Activated CD8-positive, alpha-beta T cell treated with anti-CD3 and anti-CD28 coated beads for 36 hours (primary cell): Measurements from ENCODE around the gene VDAC1. TPM values are rescaled to one million over a fixed set of nuclear protein-coding genes. Genes with fewer than 3 reads are reported as not detected.

Source experiments
- ATAC-seq: fragments of 200-7000 bp; cut with Tn5 transposase; one replicate; pipeline ENCODE4 v1.10.0; 2021; ENCODE audit warnings: mild to moderate bottlenecking, moderate library complexity
- CTCF ChIA-PET: fragments of 350-600 bp; sonication (Branson Sonifier 250); formaldehyde crosslinking; loops from one replicate; lab custom pipeline; 2021; ENCODE audit warnings: antibody characterized with exemption; lab: Charles Lee
- POLR2A ChIA-PET: fragments of 350-600 bp; sonication (Branson Sonifier 250); formaldehyde crosslinking; loops from one replicate; lab custom pipeline; 2021; ENCODE audit warnings: antibody characterized with exemption; lab: Charles Lee
- DNase-seq: peaks from one replicate; pipeline ENCODE4 v3.0.0-alpha.2; 2020
- H3K27ac Mint-ChIP-seq: one replicate; pipeline ENCODE4 v1.8.0; 2021; ENCODE audit warnings: mild to moderate bottlenecking, mixed read lengths
- H3K27me3 Mint-ChIP-seq: one replicate; pipeline ENCODE4 v1.8.0; 2021; ENCODE audit warnings: mixed read lengths
- H3K36me3 Mint-ChIP-seq: one replicate; pipeline ENCODE4 v1.8.0; 2021; ENCODE audit warnings: low read depth, mixed read lengths
- H3K4me1 Mint-ChIP-seq: one replicate; pipeline ENCODE4 v1.8.0; 2021; ENCODE audit warnings: low read depth, mixed read lengths
- H3K4me3 Mint-ChIP-seq: one replicate; pipeline ENCODE4 v1.8.0; 2021; ENCODE audit warnings: mild to moderate bottlenecking, moderate library complexity, mixed read lengths
- H3K9me3 Mint-ChIP-seq: one replicate; pipeline ENCODE4 v1.8.0; 2021; ENCODE audit warnings: mixed read lengths
- intact Hi-C: fragments of 100-400 bp; cut with micrococcal nuclease; formaldehyde crosslinking; loops from one replicate; pipeline ENCODE4 v1.10.0; 2022
- total RNA-seq, 2 experiments: library from RNA; stranded (reverse); gene quantifications; one replicate each; pipeline ENCODE4 v1.2.3, GENCODE V29; 2021
- TF ChIP-seq, protein P1 (sequence below): fragments of 200-600 bp; IDR thresholded peaks from one replicate; pipeline ENCODE4 v1.8.0; 2022; ENCODE audit warnings: antibody characterized with exemption, mild to moderate bottlenecking

VDAC1 gene
- total RNA-seq, 2 experiments from 2014 or later = 481 to 484 TPM

- Mint-ChIP-seq H3K9me3 (no peaks in the 10 kb centered on the region), H3K4me1 (peaks cover 39% of the 10 kb centered on the region), H3K4me3 (no peak overlapping the region), H3K36me3 (peaks cover 41% of the 10 kb centered on the region), H3K27me3 (no peaks in the 10 kb centered on the region), H3K27ac (no peak overlapping the region)
- ATAC-seq (no peak), DNase-seq (no peak)
- POLR2A ChIA-PET = interaction anchor here (0.8 to 1.2 kb wide), 7 partner anchors 9 to 184 kb away, joined by 3 to 7 read pairs (median 3); partner anchors contain the start of gene SKP1
- intact Hi-C loops = no loop called here
- TF ChIP-seq, protein P1, sequence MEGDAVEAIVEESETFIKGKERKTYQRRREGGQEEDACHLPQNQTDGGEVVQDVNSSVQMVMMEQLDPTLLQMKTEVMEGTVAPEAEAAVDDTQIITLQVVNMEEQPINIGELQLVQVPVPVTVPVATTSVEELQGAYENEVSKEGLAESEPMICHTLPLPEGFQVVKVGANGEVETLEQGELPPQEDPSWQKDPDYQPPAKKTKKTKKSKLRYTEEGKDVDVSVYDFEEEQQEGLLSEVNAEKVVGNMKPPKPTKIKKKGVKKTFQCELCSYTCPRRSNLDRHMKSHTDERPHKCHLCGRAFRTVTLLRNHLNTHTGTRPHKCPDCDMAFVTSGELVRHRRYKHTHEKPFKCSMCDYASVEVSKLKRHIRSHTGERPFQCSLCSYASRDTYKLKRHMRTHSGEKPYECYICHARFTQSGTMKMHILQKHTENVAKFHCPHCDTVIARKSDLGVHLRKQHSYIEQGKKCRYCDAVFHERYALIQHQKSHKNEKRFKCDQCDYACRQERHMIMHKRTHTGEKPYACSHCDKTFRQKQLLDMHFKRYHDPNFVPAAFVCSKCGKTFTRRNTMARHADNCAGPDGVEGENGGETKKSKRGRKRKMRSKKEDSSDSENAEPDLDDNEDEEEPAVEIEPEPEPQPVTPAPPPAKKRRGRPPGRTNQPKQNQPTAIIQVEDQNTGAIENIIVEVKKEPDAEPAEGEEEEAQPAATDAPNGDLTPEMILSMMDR = no peak
- CTCF ChIA-PET = interaction anchor here (0.9 to 2.1 kb wide), 6 partner anchors 11 to 904 kb away, joined by 3 to 6 read pairs (median 4); no protein-coding TSS in a partner anchor
These were observed 12.2 kb downstream of the VDAC1 start for GRCh38 chr5:133992429-133993155.

GRCh38 chr5:133991171-133991910 is 13.4 kb downstream of the VDAC1 start:
- H3K27ac Mint-ChIP-seq = no peak overlapping the region
- CTCF ChIA-PET = interaction anchor here (0.8 to 1.5 kb wide), 3 partner anchors 11 to 48 kb away, joined by 3 to 6 read pairs (median 3); no protein-coding TSS in a partner anchor
- H3K27me3 Mint-ChIP-seq = no peaks in the 10 kb centered on the region
- peaks cover 30% of the 10 kb centered on the region for H3K4me1 Mint-ChIP-seq
- intact Hi-C loops = no loop called here
- no peaks in the 10 kb centered on the region for H3K9me3 Mint-ChIP-seq
- no peak overlapping the region for H3K4me3 Mint-ChIP-seq
- ATAC-seq = no peak
- H3K36me3 Mint-ChIP-seq = peaks cover 51% of the 10 kb centered on the region
- no peak for DNase-seq
- TF ChIP-seq, protein P1 = no peak
- POLR2A ChIA-PET = interaction anchor here (1.1 to 1.4 kb wide), 3 partner anchors 8 to 12 kb away, joined by 3 to 7 read pairs (median 3); no protein-coding TSS in a partner anchor

DNA sequence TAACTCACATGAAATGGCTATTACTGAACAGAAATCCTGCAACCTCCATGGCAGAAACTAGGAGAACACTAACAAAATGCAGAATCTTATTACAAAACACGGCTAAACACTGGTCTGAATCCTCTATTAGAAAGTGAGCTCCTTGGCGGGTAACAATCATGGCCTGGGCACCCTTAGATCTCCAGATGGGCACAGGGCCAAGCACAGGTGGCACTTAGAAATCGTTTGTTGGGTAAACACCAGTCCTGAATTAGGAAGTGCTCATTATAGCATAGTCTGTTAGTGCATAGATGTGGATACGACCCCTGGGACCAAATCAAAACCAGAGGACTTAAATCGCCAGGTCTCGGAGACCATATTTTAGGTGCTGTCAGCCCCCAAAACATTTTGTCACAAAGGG is 14.4 kb downstream of the VDAC1 start:
- intact Hi-C loops = no loop called here
- H3K27me3 Mint-ChIP-seq = no peaks in the 10 kb centered on the region
- CTCF ChIA-PET = interaction anchor here (0.8 to 1.2 kb wide), 2 partner anchors 10 to 11 kb away, joined by 3 to 4 read pairs; no protein-coding TSS in a partner anchor
- ATAC-seq (no peak), DNase-seq (no peak)
- H3K27ac Mint-ChIP-seq = no peak overlapping the region
- POLR2A ChIA-PET = interaction anchor here (1.1 to 1.4 kb wide), 2 partner anchors 9 to 13 kb away, joined by 3 to 7 read pairs; no protein-coding TSS in a partner anchor
- no peaks in the 10 kb centered on the region for H3K9me3 Mint-ChIP-seq
- TF ChIP-seq, protein P1 = no peak
- no peak overlapping the region for H3K4me3 Mint-ChIP-seq
- peaks cover 22% of the 10 kb centered on the region for H3K4me1 Mint-ChIP-seq
- H3K36me3 Mint-ChIP-seq = peaks cover 57% of the 10 kb centered on the region

DNA sequence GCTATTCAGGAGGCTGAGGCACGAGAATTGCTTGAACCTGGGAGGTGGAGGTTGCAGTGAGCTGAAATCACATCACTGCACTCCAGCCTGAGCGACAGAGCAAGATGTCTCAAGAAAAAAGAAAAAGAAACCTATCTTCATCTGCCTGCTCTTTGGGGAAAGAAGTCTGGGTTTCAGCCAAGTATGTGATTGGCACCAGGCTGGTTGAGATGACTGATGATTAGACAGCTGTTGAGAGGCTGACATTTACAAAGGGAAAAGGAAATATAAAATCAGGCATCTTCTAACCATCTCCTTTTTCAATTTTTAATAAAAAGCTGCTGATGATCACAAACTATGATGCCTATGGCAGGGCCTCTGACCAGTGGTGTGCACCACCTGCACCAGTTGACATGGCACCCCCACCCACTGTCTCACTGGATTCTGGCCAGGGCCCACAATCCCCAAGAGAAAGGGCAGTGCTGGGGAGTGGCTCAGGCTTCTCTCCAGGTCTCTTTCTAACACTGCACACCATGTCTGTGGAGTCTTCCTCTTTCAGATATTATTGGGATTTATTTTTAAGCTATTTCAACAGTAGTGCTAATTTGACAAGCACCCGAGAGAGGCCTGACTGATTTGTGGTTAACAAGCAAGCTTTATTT is 19.1 kb downstream of the VDAC1 start:
- peaks cover 66% of the 10 kb centered on the region for H3K36me3 Mint-ChIP-seq
- ChIA-PET CTCF (interaction anchor here (1.2 to 1.4 kb wide), 2 partner anchors 11 to 54 kb away, joined by 3 to 8 read pairs; no protein-coding TSS in a partner anchor), POLR2A (interaction anchor here (1.5 to 5.1 kb wide), 2 partner anchors 15 to 18 kb away, joined by 5 to 22 read pairs; no protein-coding TSS in a partner anchor)
- TF ChIP-seq, protein P1 = no peak
- no peak for DNase-seq
- H3K9me3 Mint-ChIP-seq = no peaks in the 10 kb centered on the region
- no peak overlapping the region for H3K4me3 Mint-ChIP-seq
- H3K27me3 Mint-ChIP-seq = no peaks in the 10 kb centered on the region
- no peak overlapping the region for H3K27ac Mint-ChIP-seq
- peaks cover 6% of the 10 kb centered on the region for H3K4me1 Mint-ChIP-seq
- intact Hi-C loops = no loop called here
- ATAC-seq = no peak
